H1 (cell line): Measurements from ENCODE around the gene CEMIP2. TPM values are rescaled to one million over a fixed set of nuclear protein-coding genes. Genes with fewer than 3 reads are reported as not detected.

Experiments used
- CTCF ChIA-PET: fragments of 300-600 bp; sonication (Branson Sonifier 250); formaldehyde crosslinking; loops from one replicate; lab custom pipeline; 2021; ENCODE audit not compliant: partially characterized antibody; lab: Charles Lee
- POLR2A ChIA-PET: fragments of 300-600 bp; sonication (Branson Sonifier 250); formaldehyde crosslinking; loops from one replicate; lab custom pipeline; 2021; ENCODE audit warnings: inconsistent platforms; ENCODE audit not compliant: partially characterized antibody; lab: Charles Lee
- DNase-seq, 2 experiments: peaks; one replicate each; pipeline versions ENCODE4 v3.0.0 to v3.0.0-alpha.2; 2010 to 2022; ENCODE audit warnings: low spot score in 2 of 2, low read depth in 1 of 2, mixed read lengths in 1 of 2
- FAIRE-seq: peaks from 2 replicates; lab custom pipeline; 2011; peaks lifted over from hg19 to GRCh38; lab: Jason Lieb, UNC
- H2AFZ ChIP-seq: 2 replicates; pipeline ENCODE4 v1.8.1; 2012; ENCODE audit warnings: low read length, inconsistent platforms
- H2AK5ac ChIP-seq: 2 replicates; pipeline ENCODE4 v1.6.1; 2013; ENCODE audit warnings: low read depth, low read length
- H2BK120ac ChIP-seq: replicated peaks from 2 replicates; pipeline ENCODE3; 2013; ENCODE audit warnings: low read depth, low read length, inconsistent platforms
- H2BK12ac ChIP-seq: 2 replicates; pipeline ENCODE4 v1.6.1; 2013; ENCODE audit warnings: low read depth, low read length
- H2BK15ac ChIP-seq: 2 replicates; pipeline ENCODE4 v1.6.1; 2013; ENCODE audit warnings: low read length
- H2BK20ac ChIP-seq: 2 replicates; pipeline ENCODE4 v1.6.1; 2013; ENCODE audit warnings: low read length
- H2BK5ac ChIP-seq: 2 replicates; pipeline ENCODE4 v1.6.1; 2013; ENCODE audit warnings: low read depth, low read length
- H3K14ac ChIP-seq: 2 replicates; pipeline ENCODE4 v1.6.1; 2013; ENCODE audit warnings: inconsistent platforms; ENCODE audit not compliant: insufficient read length
- H3K18ac ChIP-seq: 2 replicates; pipeline ENCODE4 v1.6.1; 2013; ENCODE audit warnings: low read length; ENCODE audit errors: extremely low read depth
- H3K23ac ChIP-seq: 2 replicates; pipeline ENCODE4 v1.6.1; 2013; ENCODE audit warnings: inconsistent platforms; ENCODE audit not compliant: insufficient read length
- H3K23me2 ChIP-seq: 2 replicates; pipeline ENCODE4 v1.6.1; 2013; ENCODE audit warnings: low read depth, low read length
- H3K27ac ChIP-seq: 2 replicates; pipeline ENCODE4 v1.6.1; 2011; ENCODE audit warnings: low read depth, low read length, inconsistent platforms
- H3K27me3 ChIP-seq, 4 experiments: replicated peaks in 1 of 4; 1 replicate in 1 of 4; 2 replicates in 3 of 4; pipeline versions ENCODE4 v1.6.1 to v1.8.1; 2011 to 2013; ENCODE audit warnings: low read length in 3 of 4, mild to moderate bottlenecking in 3 of 4, inconsistent platforms in 2 of 4, mixed read lengths in 2 of 4, moderate library complexity in 1 of 4; ENCODE audit not compliant: control insufficient read depth in 3 of 4, insufficient read depth in 3 of 4; ENCODE audit errors: extremely low read depth in 1 of 4
- H3K36me3 ChIP-seq, 4 experiments: 2 replicates each; pipeline versions ENCODE4 v1.6.1 to v1.8.1; 2011 to 2013; ENCODE audit warnings: mild to moderate bottlenecking in 4 of 4, low read length in 3 of 4, moderate library complexity in 2 of 4, control low read depth in 1 of 4, inconsistent platforms in 1 of 4; ENCODE audit not compliant: insufficient read depth in 4 of 4, control insufficient read depth in 2 of 4
- H3K4ac ChIP-seq: replicated peaks from 2 replicates; pipeline ENCODE3; 2013; ENCODE audit warnings: low read length, low read depth, mixed read lengths, inconsistent platforms; ENCODE audit not compliant: insufficient read length
- H3K4me1 ChIP-seq, 4 experiments: replicated peaks in 1 of 4; 1 replicate in 1 of 4; 2 replicates in 3 of 4; pipeline versions ENCODE4 v1.6.1 to v1.8.1; 2011 to 2013; ENCODE audit warnings: low read length in 3 of 4, inconsistent platforms in 2 of 4, mixed read lengths in 1 of 4; ENCODE audit not compliant: insufficient read depth in 4 of 4, control insufficient read depth in 3 of 4
- H3K4me2 ChIP-seq, 2 experiments: 2 replicates each; pipeline versions ENCODE4 v1.6.1 to v1.8.1; 2011 to 2013; ENCODE audit warnings: low read depth in 2 of 2, low read length in 2 of 2, control low read depth in 1 of 2, inconsistent platforms in 1 of 2, mild to moderate bottlenecking in 1 of 2; ENCODE audit not compliant: insufficient read depth in 1 of 2
- H3K4me3 ChIP-seq, 4 experiments: fragments of 200-600, 300-600 bp in 1 of 4; sonication (generic), shearing (Covaris generic), sonication (Bioruptor Twin) in 1 of 4; 2 replicates each; pipeline versions ENCODE4 v1.5.1 to v1.8.1; 2011 to 2016; ENCODE audit warnings: low read length in 4 of 4, low read depth in 3 of 4, control low read depth in 2 of 4, inconsistent platforms in 2 of 4, mild to moderate bottlenecking in 2 of 4, mixed read lengths in 1 of 4, moderate library complexity in 1 of 4; ENCODE audit not compliant: insufficient read depth in 2 of 4; ENCODE audit errors: extremely low read depth in 1 of 4
- H3K56ac ChIP-seq: replicated peaks from 2 replicates; pipeline ENCODE3; 2013; ENCODE audit warnings: low read depth, mild to moderate bottlenecking, mixed read lengths, low read length, inconsistent platforms; ENCODE audit not compliant: insufficient read length
- H3K79me1 ChIP-seq: 2 replicates; pipeline ENCODE4 v1.6.1; 2013; ENCODE audit warnings: low read depth, low read length, control low read depth
- H3K79me2 ChIP-seq, 2 experiments: 2 replicates each; pipeline versions ENCODE4 v1.6.1 to v1.8.1; 2012 to 2013; ENCODE audit warnings: low read length in 2 of 2, mild to moderate bottlenecking in 2 of 2, inconsistent platforms in 1 of 2; ENCODE audit not compliant: insufficient read depth in 2 of 2, control insufficient read depth in 1 of 2
- H3K9ac ChIP-seq, 4 experiments: replicated peaks in 1 of 4; 1 replicate in 1 of 4; 2 replicates in 3 of 4; pipeline versions ENCODE4 v1.6.1 to v1.8.1; 2011 to 2013; ENCODE audit warnings: low read depth in 3 of 4, low read length in 3 of 4, control low read depth in 2 of 4, mild to moderate bottlenecking in 2 of 4, moderate library complexity in 2 of 4, inconsistent platforms in 1 of 4; ENCODE audit errors: extremely low read depth in 1 of 4
- H3K9me3 ChIP-seq, 2 experiments: 2 replicates each; pipeline versions ENCODE4 v1.6.1 to v1.8.1; 2012 to 2013; ENCODE audit warnings: mild to moderate bottlenecking in 2 of 2, moderate library complexity in 2 of 2, control low read depth in 1 of 2, inconsistent platforms in 1 of 2, low read depth in 1 of 2, low read length in 1 of 2, mixed read lengths in 1 of 2; ENCODE audit not compliant: insufficient read depth in 2 of 2
- H4K20me1 ChIP-seq, 2 experiments: replicated peaks in 1 of 2; 2 replicates each; pipeline versions ENCODE3 to v1.8.1; 2011 to 2013; ENCODE audit warnings: inconsistent platforms in 2 of 2, low read length in 2 of 2, mild to moderate bottlenecking in 1 of 2; ENCODE audit not compliant: insufficient read depth in 2 of 2, control insufficient read depth in 1 of 2
- H4K5ac ChIP-seq: 2 replicates; pipeline ENCODE4 v1.6.1; 2013; ENCODE audit warnings: low read length, low read depth, mixed read lengths, inconsistent platforms; ENCODE audit not compliant: insufficient read length
- H4K8ac ChIP-seq: 2 replicates; pipeline ENCODE4 v1.8.0; 2013; ENCODE audit warnings: mild to moderate bottlenecking, moderate library complexity, low read length, inconsistent platforms; ENCODE audit not compliant: insufficient read depth; ENCODE audit errors: extremely low read depth
- H4K91ac ChIP-seq: replicated peaks from 2 replicates; pipeline ENCODE3; 2013; ENCODE audit warnings: low read length, mixed read lengths, inconsistent platforms; ENCODE audit not compliant: insufficient read length
- ASH2L ChIP-seq: fragments of 200-600, 300-600 bp; sonication (generic); IDR thresholded peaks from one replicate; pipeline ENCODE4 v1.7.1; 2017; ENCODE audit warnings: low read length
- BRCA1 ChIP-seq: IDR thresholded peaks from 2 replicates; pipeline ENCODE4 v1.6.1; 2012; ENCODE audit warnings: low read depth, low read length, improper control_type of control experiment
- CTBP2 ChIP-seq: IDR thresholded peaks from 2 replicates; pipeline ENCODE4 v1.7.0; 2011; ENCODE audit warnings: borderline replicate concordance, mild to moderate bottlenecking, moderate library complexity, mixed read lengths, low read length; ENCODE audit not compliant: insufficient read depth, insufficient read length
- EZH2 ChIP-seq: fragments of 200-600 bp; sonication (generic); IDR thresholded peaks from 2 replicates; pipeline ENCODE4 v1.7.1; 2012; ENCODE audit warnings: low read depth, mild to moderate bottlenecking, moderate library complexity, low read length, inconsistent platforms; ENCODE audit not compliant: severe bottlenecking
- KDM1A ChIP-seq: fragments of 200-600, 300-600 bp; sonication (generic); IDR thresholded peaks from 2 replicates; pipeline ENCODE4 v1.7.1; 2016; ENCODE audit warnings: mild to moderate bottlenecking, low read length, borderline replicate concordance
- KDM5A ChIP-seq: fragments of 200-600 bp; IDR thresholded peaks from 2 replicates; pipeline ENCODE4 v1.7.1; 2012; ENCODE audit warnings: mild to moderate bottlenecking, low read length, inconsistent platforms, mixed read lengths
- POLR2AphosphoS5 ChIP-seq: IDR thresholded peaks from 2 replicates; pipeline ENCODE4 v1.6.1; 2011; ENCODE audit warnings: low read depth, low read length
- SAP30 ChIP-seq: fragments of 300-600 bp; sonication (generic); IDR thresholded peaks from 2 replicates; pipeline ENCODE4 v1.7.1; 2012; ENCODE audit warnings: low read length, moderate library complexity, mild to moderate bottlenecking, inconsistent platforms; ENCODE audit not compliant: insufficient read depth, insufficient replicate concordance
- SP1 ChIP-seq: IDR thresholded peaks from 2 replicates; pipeline ENCODE4 v1.6.1; 2011; ENCODE audit warnings: low read depth, low read length
- TCF12 ChIP-seq: IDR thresholded peaks from 2 replicates; pipeline ENCODE4 v1.6.1; 2011; ENCODE audit warnings: low read depth, mild to moderate bottlenecking, low read length
- WGBS, 2 experiments: shearing (Covaris generic) in 1 of 2; methylation state at CpG; one replicate each; pipeline versions ENCODE4 v1.1.6 to v1.1.7; 2013 to 2015; ENCODE audit warnings: low lambda C conversion rate in 2 of 2, mixed read lengths in 2 of 2, inconsistent platforms in 1 of 2, low coverage in 1 of 2, missing lambda C conversion rate in 1 of 2; ENCODE audit not compliant: insufficient replicate concordance in 2 of 2, insufficient coverage in 1 of 2, insufficient read length in 1 of 2; ENCODE audit errors: extremely low coverage in 1 of 2, missing lambda C conversion rate in 1 of 2; 5-methylcytosine and 5-hydroxymethylcytosine counted together
- polyA plus RNA-seq, 7 experiments: library from polyadenylated mRNA; depleted of rRNA in 3 of 7; stranded (reverse) in 5 of 7; unstranded in 2 of 7; fragments of >200 nt in 5 of 7; fragments of 200-250 nt in 2 of 7; gene quantifications; 1 replicate in 5 of 7; 2 replicates in 1 of 7; 4 replicates in 1 of 7; pipeline versions ENCODE4 v1.2.1 to v1.2.3, GENCODE V29; 2011 to 2013; ENCODE audit warnings: missing spikeins in 2 of 7, mixed read lengths in 2 of 7
- total RNA-seq: library from RNA; stranded (reverse); fragmentation: NEBNext Ultra II Directional; extraction: Animal tissue kit (Norgen Biotek cat#: 25700); gene quantifications from 2 replicates; pipeline ENCODE4 v1.2.1, GENCODE V29; 2021
- TF ChIP-seq, protein P1 (sequence below): IDR thresholded peaks from 2 replicates; pipeline ENCODE4 v1.6.1; 2011; ENCODE audit warnings: low read depth, mild to moderate bottlenecking, low read length; ENCODE audit not compliant: insufficient read depth
- TF ChIP-seq, protein P2 (sequence below): IDR thresholded peaks from 2 replicates; pipeline ENCODE4 v1.6.1; 2011; ENCODE audit warnings: low read length, improper control_type of control experiment

Gene CEMIP2
- total and polyA plus RNA-seq, 2 of the 8 experiments (the other 6 are each of a cell fraction or from before 2014, with no cell fraction given) = 25.2 to 52.1 TPM

DNA sequence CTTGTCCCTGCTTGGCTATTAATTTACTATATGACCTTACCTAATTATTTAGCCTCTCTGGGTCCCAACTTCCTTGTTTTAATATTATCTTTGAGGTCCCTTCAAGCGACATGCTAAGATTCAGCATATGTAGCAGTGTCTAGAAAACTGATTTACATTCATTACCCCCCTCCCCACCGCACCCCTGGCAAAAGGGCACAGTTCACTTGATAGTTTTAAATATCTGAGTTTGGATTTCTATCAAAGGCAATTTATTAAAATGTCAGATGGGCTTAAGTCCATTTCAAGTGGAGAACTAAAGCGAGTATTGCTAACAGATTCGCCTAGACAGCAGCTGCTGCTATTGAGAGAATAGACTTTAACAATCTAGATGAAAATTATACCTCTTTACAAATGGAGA, 3.9 kb downstream of the CEMIP2 start:
- Histone ChIP-seq H2BK12ac (no peak overlapping the region), H3K79me2 (peaks cover 23 to 80% of the 10 kb centered on the region in 2 experiments), H2BK5ac (no peak overlapping the region), H2BK20ac (no peak overlapping the region), H3K27ac (no peak overlapping the region), H3K36me3 (no peaks in the 10 kb centered on the region), H2AK5ac (no peak overlapping the region), H3K4me1 (peaks cover 5 to 37% (median 25%) of the 10 kb centered on the region in 4 experiments; a peak in 6 of 7 replicates), H4K20me1 (peaks cover 4 to 13% of the 10 kb centered on the region in 2 experiments), H4K91ac (no peak overlapping the region), H3K56ac (no peak overlapping the region), H4K5ac (no peak overlapping the region), H3K23ac (no peak overlapping the region), H3K4ac (no peak overlapping the region), H3K14ac (no peak overlapping the region), H3K23me2 (peaks cover 9% of the 10 kb centered on the region; the same call in 1 of the 2 replicates), H2AFZ (no peak overlapping the region), H3K4me2 (peak overlapping the region in 1 of 2 experiments; percentile 82; a peak in 1 of 4 replicates), H3K79me1 (peaks cover 3% of the 10 kb centered on the region; the same call in 1 of the 2 replicates), H4K8ac (no peak overlapping the region), H2BK15ac (no peak overlapping the region), H3K9me3 (no peaks in the 10 kb centered on the region), H3K18ac (no peak overlapping the region), H2BK120ac (no peak overlapping the region), H3K27me3 (no peaks in the 10 kb centered on the region), H3K9ac (no peak overlapping the region), H3K4me3 (no peak overlapping the region; a peak in 1 of 8 replicates)
- CTCF ChIA-PET = interaction anchor here (0.6 to 1.2 kb wide), 4 partner anchors 10 to 80 kb away, joined by 3 read pairs; no protein-coding TSS in a partner anchor
- no peak for FAIRE-seq
- no peak for DNase-seq
- POLR2A ChIA-PET = interaction anchor here (0.7 kb wide), 1 partner anchor 9 kb away, joined by 4 read pairs; no protein-coding TSS in a partner anchor
- 67% methylated on average over 4 of the region's 4 CpGs; no CpG with 5 or more reads in 1 of the 2 experiments for WGBS, 2 experiments
- TF ChIP-seq POLR2AphosphoS5 (no peak), SP1 (no peak), SAP30 (no peak), ASH2L (no peak), KDM1A (no peak), EZH2 (no peak), KDM5A (no peak), BRCA1 (no peak), CTBP2 (no peak), TCF12 (no peak)
- TF ChIP-seq, protein P1, sequence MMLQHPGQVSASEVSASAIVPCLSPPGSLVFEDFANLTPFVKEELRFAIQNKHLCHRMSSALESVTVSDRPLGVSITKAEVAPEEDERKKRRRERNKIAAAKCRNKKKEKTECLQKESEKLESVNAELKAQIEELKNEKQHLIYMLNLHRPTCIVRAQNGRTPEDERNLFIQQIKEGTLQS = no peak
- TF ChIP-seq, protein P2, sequence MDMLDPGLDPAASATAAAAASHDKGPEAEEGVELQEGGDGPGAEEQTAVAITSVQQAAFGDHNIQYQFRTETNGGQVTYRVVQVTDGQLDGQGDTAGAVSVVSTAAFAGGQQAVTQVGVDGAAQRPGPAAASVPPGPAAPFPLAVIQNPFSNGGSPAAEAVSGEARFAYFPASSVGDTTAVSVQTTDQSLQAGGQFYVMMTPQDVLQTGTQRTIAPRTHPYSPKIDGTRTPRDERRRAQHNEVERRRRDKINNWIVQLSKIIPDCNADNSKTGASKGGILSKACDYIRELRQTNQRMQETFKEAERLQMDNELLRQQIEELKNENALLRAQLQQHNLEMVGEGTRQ = no peak
